HG03066 (cell line): ENCODE measurements around the gene ACAA1.

ENCODE experiments used
- ATAC-seq: cut with Tn5 transposase; IDR thresholded peaks from one replicate; pipeline ENCODE4 v1.9.1; 2021; ENCODE audit warnings: low read depth; ENCODE audit not compliant: unreplicated experiment

ACAA1 gene

DNA sequence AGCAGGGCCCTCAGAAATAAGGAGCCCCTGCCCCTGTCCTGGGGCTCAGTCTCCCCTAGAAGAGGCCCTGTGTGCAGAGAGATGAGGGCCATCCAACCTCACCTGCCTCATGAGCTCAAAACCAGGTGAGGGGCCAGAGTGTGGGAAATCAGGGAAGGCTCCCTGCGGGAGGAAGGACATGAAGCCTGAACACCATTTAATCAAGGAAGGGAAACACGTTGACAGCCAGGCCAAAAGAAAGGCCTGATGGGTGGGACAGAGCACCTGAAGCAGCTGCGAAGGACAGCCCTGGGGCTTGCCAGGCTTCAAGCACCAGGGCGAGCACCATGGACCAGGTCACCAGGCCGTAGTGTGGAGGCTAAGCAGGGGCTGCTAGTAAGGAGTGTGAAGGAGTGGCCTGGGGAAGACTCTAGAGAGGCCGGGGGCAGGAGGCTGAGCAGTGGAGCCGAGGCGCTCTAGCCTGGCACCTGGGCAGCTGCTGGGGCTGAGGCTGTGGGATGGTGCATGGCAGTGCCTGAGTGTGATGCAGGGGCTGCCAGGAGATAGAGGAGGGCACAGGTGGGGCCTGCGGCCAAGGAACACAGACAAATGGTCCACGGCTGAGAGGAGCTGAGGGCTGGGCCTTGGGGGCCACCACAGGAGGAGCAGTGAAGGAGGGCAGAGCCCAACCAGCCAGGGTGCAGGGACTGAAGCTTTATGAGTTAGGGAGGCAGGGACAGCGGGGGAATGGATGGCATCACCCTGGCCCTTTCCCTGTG lies 16.1 kb downstream of the ACAA1 start:
- no peak for ATAC-seq

DNA sequence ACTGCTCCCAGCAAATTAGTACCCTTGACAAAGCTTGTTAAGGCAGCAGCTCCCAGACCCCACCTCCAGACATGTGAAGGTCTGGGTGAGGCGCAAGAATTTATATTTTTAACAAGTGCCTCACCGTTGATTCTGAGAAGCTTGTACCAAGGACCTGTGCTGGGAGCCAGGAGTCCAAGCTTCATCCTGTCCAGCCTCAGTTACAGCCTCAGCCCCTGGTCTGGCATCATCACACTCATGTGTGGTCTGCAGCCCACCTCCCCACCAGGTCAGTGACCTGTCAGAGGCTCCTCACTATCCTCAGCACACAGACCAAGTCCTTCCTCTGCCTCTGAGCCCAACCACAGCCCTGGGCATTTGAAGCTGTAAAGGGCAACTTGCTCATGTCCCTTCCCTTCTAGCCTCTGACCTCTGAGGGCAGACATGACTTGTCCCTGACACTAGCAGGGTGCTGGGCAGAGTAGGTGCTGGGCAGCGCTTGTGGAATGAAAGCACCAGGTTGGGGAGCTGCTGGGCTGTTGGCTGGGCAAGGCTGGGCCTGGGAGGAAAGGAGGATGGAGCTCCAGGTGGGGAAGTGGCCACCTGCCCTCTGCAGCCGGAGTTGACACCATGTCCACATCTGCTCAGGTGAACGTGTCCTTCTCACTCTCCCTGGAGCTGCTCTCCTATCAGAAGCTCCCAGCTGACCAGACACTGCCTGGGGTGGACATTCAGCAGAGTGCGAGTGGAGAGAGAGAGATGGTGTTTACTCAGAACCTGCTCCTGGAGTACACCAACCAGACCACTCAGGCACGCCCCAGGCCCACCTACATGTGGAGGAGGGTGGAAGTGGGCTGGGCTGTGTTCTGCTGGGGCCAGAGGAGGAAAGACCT lies 16.9 kb downstream of the ACAA1 start:
- no peak for ATAC-seq

DNA sequence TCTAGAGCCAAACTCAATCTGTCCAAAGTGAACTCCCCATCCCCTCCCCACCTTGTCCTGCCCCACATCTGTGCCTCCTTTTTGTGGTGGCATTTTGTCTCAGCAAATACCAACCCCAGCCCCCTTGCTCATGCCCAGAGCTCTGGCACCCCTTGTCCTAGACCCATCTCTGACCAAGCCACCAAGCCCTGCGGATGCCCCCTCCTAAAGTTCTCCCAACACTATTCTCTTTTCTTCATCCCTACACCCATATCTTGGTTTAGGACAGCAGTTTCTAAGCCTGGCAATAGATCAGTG lies 17.7 kb downstream of the ACAA1 start:
- no peak for ATAC-seq

DNA sequence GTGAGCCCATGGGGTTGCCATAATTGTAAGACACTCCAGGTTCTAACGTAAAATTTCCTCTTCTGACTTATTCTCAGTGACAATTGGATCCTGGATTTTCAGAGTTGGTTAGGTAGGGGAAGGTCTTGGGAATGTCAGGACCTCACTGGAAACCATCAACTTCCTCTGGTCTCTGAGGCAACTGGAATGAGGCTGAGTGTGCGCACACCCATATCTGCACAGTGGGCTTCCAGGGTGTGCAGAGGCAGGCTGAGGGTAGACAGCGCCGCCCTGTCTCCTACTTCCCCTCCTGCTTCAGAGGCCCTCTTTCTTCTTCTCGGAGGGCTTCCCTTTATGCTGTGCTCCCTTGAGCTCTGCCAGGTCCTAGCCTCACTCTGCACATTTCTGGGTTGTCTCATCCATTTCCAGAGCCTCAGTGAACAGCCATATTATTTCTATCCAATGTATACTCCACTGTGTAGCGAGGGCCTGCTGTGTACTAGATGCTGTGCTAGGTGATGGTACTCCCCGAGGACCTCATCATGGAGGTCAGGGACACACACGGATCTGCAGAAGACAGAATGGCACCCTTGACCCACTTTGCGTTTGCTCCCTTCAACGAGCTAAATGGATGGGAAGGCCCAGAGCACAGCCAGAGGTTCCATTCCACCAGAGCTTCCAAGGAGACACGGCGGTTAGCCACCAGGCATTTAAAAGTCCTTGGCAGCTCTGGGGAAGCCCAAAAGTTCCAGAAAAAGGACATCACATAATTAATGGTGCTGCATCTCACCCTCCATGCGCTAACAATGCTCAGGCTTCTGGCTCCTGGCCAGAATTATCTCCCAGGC lies 18.3 kb downstream of the ACAA1 start:
- ATAC-seq: no peak

DNA sequence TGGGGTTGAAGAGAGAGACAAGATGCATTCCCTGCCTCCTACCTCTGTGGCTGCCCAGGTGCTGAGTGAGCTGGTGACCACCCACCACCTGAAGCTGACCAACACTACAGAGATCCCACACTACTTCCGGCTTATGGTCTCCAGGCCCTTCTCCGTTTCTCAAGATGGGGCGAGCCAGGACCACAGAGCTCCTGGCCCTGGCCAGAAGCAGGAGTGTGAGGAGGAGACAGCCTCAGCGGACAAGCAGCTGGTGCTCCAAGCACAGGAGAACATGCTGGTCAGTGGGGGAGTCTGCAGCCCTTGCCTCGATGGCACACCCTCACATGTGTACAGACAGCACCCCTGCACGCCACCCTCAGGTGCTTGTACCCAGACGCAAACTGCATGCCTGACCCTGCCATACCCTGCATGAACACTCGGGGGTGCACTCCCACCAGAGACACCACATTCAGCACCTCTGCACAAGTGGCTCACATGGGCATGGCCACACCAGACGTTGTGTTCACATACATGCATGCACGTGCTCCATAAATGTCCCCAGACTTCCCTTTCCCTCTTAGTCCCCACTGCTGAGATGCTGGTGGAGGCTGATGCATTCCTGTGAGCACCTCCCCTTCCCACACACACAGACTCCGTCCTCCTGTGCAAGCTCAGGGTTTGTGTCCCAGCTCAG lies 19.0 kb downstream of the ACAA1 start:
- ATAC-seq: no peak

DNA sequence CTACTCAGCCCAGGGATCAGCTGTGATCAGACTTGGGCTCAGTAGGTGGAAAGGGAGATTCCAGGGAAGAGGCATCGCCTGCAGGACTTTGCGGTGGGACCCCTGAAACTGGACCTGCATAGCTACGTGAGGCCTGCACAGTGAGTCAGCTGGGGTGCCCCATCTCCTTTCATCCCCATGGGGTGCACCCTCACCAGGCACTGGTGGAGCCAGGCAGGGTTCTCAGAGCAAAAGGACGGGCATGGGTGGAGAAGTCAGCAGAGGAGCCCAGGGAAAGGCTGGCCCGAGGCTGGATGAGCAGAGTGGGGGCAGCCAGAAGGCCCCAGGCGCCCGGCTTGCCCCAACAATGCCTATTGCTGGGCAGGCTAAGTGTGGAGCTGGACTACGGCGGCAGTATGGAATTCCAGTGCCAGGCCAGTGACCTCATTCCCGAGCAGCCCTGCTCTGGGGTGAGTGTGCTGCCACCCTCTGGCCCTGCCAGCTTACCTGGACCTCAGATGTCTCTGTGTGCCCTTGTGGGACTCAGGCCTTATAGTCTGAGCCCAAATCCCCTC lies 19.7 kb downstream of the ACAA1 start:
- ATAC-seq: no peak

DNA sequence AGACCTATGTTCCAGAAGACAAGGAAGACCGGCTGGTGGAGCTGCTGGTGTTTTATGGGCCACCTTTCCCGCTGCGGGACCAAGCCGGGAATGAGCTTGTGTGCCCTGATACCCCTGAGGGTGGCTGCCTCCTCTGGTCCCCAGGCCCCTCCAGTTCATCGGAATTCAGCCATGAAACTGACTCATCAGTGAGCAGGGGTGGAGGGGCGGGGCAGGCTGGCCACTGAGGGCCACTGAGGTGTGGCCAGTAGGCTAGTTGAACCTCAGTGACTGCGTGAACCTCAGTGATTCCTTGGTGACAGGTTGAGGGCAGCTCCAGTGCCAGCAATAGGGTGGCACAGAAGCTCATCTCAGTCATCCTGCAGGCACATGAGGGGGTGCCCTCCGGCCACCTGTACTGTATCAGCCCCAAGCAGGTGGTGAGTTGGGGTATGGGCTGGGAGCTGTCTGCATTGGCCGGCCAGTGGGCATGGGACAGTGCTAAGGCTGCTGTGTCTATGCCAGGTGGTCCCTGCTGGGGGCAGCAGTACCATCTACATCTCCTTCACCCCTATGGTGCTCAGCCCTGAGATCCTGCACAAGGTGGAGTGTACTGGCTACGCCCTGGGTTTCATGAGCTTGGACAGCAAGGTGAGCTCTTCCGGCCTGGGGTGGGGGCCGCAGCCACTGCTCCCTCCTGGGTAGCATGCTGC lies 20.3 kb downstream of the ACAA1 start:
- no peak for ATAC-seq

DNA sequence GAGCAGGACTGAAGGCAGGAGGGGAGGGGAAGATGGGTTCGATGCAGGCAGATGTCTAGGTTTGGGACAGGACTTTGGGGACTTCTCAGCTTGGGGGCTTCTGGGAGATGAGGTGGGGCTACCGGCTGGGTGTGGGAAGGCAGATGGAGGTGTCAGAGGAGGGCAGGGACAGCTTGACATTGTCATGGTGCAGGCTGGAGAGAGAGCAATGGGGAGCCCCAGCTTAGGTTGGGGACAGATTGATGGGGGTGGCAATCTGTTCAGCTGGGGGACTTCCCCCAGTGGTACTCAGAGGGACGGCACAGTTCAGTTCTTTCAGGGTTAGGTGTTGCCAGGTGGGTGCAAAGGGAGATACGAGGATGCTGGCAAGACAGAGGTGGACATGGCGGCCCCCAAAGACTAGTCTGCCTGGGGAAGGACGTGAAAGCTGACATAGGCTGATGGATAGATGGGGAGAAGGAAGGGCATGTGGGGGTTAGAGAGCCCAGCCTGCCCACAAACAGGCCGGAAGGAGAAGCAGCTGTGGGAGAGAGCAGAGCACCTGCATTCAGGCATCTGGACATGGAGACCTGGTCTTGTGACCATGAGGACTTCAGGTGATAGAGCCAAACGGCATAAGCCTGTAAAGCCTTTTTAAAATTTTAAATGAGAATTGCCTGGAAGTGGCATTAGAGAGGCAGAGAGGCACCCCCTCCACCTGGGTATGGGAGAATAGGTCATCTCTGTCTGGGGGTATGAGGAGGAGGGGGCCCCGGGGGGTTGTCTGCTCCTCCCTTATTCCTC lies 21.1 kb downstream of the ACAA1 start:
- no peak for ATAC-seq

DNA sequence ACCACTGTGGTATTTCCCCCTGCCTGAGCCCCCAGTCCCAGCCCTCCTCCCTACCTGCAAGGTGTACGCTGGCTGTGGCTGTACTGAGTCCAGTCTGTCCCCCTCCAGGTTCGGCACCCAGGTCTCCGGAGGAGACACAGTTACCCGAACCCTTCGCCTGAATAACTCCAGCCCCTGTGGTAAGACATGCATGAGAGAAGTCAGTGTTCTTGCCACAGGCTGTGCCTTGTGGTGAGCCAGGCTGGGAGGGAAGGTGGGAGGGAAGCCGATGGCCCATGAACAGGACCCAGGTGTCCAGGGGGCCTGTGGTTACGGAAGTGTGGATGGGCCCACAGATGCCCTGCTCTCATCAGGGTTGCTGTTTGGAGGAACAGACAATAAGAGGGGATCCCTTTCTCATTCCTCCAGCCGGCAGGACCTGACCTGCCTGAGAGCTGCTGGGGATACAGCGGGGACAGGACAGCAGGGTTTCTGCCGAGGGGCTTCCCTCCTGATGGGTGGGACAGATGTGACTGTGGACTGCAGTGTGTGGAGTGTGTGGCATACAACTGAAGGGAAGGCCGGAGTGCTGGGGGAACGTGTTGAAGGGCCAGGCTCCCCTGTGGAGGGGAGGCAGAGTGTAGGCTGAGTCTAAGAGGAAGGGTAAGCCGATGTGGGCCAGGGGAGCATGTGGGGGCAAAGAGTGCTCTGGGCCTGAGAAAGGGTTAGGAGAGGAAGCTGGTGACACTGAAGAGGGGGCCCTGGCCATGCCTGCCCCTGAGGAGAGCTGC lies 21.9 kb downstream of the ACAA1 start:
- no peak for ATAC-seq

DNA sequence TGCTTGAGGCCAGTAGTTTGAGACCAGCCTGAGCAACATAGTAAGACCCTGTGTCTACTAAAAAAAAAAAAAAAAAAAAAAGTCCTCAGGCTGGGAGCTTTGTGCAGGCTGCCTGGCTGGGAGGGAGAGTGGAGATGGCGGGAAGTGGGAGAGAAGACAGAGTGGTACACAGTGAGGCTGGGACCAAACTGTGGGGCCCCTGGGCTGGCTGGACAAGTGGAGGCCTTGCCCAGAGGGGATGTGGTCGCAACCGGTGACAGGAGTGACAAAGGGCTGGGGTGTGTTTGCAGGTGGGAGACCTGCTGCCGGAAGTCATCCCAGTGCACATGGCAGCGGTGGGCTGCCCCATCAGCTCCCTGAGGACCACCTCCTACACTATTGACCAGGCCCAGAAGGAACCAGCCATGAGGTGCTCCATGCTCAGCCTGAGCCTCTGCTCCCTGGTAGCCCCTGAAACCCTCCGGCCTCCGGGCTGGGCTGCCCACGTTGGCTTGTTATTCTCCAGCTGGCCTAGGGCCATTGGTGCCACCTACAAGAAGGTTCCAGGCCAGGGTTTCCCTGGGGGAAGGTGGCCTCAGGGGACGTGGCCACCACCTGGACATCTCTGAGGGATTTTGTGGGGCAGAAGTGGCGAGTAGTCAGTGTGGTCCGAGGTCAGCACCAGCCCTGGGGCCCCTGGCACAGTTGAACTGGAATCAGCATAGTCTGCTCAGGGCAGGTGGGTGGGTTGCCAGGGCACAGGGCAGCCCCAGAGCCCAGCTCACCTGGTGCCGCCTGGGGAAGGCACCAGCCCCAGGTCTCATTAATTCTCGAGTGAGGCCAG lies 22.7 kb downstream of the ACAA1 start:
- ATAC-seq: no peak

DNA sequence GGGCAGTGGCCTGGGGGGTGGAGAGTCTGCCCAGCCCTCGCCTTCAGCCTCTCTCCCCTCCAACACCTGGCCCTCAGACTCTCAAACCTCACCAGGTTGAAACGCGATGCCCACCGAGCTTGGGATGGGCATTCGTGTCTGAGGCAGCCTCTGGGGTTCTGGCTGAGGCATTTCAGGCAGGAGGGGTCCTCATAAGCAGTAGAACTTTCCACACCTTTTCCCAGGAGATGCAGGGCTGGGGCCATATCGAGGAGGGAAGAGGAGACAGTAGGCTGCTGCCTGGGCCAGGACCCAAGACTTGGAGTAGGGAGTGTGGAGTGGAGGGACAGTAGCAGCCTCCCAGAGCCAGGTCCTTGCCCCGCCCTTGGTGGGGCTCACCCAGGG lies 24.6 kb downstream of the ACAA1 start:
- ATAC-seq: no peak

DNA sequence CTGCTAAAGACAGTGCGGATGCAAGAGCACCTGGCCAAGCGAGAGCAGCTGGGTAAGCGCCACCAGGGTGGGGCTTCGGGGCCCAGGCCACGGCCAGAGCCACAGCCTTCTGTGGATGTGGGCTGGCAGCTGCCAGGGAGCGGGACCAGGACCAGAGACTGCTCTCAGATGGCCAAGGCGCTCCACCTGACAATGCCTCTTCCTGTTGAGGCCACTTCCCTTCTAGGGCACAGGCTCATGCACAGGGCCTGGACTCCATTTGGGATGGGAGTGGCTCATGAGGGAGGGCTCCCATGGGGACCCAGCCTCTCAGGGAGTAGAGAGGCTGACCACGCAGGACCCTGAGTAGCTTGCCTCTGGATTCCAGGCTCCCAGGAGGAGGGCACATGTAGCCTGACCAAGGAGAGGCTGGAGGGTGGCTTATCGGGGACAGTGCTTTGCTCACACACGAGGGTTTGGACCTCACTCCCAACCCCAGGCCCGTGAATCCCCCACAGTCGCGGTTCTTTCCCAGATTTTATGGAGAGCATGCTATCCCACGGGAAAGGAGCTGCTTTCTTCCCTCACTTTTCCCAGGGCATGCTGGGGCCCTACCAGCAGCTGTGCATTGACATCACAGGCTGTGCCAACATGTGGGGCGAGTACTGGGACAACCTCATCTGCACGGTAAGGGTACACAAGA lies 25.1 kb downstream of the ACAA1 start:
- ATAC-seq: no peak

DNA sequence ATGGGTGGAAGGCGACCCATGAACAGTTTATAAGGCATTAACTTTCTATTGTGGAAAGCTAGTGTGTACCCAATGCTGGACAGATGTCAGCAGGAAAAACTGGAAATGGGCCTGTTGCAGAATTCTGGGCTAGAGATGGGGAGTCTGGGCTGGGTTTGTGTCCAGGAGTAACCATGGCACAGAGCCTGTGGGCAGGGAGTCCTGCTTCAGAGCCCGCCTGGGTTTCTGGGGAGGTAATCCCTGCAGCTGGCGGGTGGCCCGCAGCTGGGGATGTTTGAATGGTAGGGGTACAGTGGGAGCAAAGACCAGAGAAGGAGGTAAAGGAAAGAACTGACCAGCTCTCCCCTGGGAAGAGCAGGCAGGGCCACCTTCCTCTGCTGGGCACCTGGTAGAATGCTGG lies 25.7 kb downstream of the ACAA1 start:
- ATAC-seq: no peak

DNA sequence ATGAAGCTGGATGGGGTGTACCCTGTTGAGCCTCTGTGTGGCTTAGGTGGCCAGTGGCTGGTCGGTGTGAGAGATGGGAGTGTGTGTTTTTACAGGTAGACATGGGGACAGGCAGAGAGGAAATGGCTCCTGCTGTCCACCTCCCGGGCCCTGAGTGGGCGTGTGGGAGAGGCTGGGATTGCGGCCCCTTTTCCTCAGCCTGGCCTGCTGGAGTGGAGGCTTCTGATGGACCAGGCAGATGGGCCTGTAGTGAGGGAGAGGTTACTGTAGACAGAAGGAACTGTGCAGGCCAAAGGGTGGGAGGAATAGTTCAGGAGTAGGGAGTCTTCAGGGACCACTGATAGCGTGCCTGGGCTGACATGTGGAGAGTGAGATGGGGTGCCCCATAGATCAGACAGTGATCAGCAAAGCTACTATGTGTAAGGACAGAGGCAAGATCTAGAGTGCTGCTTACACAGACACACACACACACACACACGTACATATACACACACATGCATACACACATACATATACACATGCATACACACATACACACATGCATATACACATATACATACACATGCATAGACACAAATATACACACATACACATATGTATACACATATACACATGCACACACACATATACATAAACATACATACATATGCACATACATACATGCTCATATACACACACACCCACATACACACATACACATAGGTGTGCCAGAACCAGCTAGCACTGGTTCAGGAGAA lies 26.4 kb downstream of the ACAA1 start:
- no peak for ATAC-seq

DNA sequence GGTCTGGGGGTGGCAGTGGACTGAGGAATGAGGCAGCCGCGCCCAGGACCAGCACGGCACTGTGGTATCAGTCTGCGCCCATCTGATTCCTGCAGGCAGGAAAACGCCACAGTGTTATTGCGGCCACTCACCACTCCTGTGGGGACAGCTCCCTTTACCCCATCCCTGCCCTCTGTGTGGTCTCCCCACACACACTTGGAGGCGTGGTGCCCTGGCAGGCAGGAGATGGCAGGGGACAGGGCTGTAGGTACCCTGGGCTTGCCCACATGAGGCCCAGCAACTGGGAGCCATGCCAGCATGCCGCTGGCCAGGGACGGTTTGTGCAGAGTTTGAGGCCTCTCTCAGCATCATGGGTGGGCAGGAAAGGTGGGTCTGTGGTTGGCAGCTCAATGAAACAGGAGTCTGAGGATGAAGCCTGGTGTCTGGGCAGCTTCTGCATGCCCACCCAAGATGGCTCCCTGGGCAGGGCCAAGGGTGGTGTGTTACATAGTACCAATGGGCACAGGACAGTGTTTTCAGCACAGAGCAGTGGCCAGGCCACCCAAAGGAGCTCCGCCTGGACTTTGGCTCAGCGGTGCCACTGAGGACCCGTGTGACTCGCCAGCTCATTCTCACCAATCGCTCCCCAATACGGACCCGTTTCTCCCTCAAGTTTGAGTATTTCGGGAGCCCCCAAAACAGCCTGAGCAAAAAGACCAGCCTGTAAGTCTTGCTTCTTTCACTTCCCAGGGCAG lies 27.2 kb downstream of the ACAA1 start:
- ATAC-seq: no peak
